AG09309 (cell line): ENCODE results near the gene LIN54.

Experiments used
- DNase-seq: peaks from one replicate; pipeline ENCODE4 v3.0.0-alpha.2; 2010; ENCODE audit warnings: low read depth
- H3K4me3 ChIP-seq: 2 replicates; pipeline ENCODE4 v1.5.1; 2011; ENCODE audit warnings: mild to moderate bottlenecking, low read depth, low read length, moderate library complexity; ENCODE audit not compliant: control insufficient read depth
- TF ChIP-seq, protein P1 (sequence below): IDR thresholded peaks from 2 replicates; pipeline ENCODE4 v1.5.1; 2011; ENCODE audit warnings: mild to moderate bottlenecking, low read depth, low read length, inconsistent platforms; ENCODE audit not compliant: insufficient read depth, control insufficient read depth; ENCODE audit errors: missing control alignments

The LIN54 gene

GRCh38 chr4:82947498-82947897 is 63.1 kb downstream of the LIN54 start:
- DNase-seq = no peak
- no peak overlapping the region for H3K4me3 ChIP-seq
- TF ChIP-seq, protein P1, sequence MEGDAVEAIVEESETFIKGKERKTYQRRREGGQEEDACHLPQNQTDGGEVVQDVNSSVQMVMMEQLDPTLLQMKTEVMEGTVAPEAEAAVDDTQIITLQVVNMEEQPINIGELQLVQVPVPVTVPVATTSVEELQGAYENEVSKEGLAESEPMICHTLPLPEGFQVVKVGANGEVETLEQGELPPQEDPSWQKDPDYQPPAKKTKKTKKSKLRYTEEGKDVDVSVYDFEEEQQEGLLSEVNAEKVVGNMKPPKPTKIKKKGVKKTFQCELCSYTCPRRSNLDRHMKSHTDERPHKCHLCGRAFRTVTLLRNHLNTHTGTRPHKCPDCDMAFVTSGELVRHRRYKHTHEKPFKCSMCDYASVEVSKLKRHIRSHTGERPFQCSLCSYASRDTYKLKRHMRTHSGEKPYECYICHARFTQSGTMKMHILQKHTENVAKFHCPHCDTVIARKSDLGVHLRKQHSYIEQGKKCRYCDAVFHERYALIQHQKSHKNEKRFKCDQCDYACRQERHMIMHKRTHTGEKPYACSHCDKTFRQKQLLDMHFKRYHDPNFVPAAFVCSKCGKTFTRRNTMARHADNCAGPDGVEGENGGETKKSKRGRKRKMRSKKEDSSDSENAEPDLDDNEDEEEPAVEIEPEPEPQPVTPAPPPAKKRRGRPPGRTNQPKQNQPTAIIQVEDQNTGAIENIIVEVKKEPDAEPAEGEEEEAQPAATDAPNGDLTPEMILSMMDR = no peak

DNA sequence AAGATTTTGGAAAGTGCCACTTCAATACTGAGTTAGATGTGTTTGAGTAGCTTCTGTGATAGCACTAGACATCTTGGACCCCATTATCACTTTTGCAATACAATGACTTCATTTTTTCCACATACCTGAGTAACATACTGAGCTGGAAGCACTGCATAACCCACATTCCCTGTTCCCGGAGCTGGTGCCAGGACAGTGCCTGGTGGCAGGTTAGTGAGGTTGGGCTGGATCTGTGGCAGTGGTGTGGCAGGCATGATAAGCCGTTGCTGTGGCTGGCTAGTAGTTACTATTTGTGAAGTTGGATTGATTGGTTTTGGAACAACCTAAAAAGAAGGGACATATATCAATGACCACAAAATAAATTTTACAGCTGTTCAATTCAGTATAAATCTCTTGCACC is 71.2 kb downstream of the LIN54 start:
- TF ChIP-seq, protein P1 = no peak
- no peak overlapping the region for H3K4me3 ChIP-seq
- DNase-seq = no peak

- no peak for DNase-seq
- TF ChIP-seq, protein P1 = no peak
- H3K4me3 ChIP-seq = no peak overlapping the region
These were observed 76.2 kb downstream of the LIN54 start for GRCh38 chr4:82934441-82934840.

- DNase-seq = no peak
- H3K4me3 ChIP-seq = no peak overlapping the region
- TF ChIP-seq, protein P1 = no peak
These were observed 79.5 kb downstream of the LIN54 start for GRCh38 chr4:82930848-82931755.

DNA sequence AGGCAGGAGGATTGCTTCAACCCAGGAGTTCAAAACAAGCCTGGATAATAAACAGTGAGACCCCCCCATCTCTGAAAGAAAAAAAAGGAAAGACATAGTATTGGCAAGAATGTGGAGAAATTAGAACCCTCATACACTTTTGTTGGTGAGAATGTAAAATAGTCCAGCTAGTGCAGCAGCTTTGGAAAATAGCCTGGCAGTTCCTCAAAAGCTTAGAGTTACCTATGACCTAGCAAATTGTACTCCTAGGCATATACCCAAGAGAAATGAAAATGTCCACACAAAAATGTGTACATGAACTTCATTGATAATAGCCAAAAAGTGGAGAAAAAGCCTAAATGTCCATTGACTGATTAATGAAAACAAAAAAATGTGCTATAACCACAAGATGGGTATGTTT is 88.8 kb downstream of the LIN54 start:
- TF ChIP-seq, protein P1 = no peak
- H3K4me3 ChIP-seq = no peak overlapping the region
- no peak for DNase-seq

GRCh38 chr4:82919386-82919785 is 91.2 kb downstream of the LIN54 start:
- TF ChIP-seq, protein P1 = no peak
- no peak for DNase-seq
- no peak overlapping the region for H3K4me3 ChIP-seq
